WI38 (cell line): ENCODE data around the gene NOSTRIN.
"Not testable (repeated sequence)": the region's sequence is repeated elsewhere in the genome, so short reads cannot be mapped to it uniquely, and the experiment has no call there.

ENCODE experiments used
- H3K4me3 ChIP-seq: 2 replicates; pipeline ENCODE4 v1.5.1; 2011; ENCODE audit warnings: low read depth, mild to moderate bottlenecking, control low read depth, low read length
- TF ChIP-seq, protein P1 (sequence below): IDR thresholded peaks from 2 replicates; pipeline ENCODE4 v1.5.1; 2012; ENCODE audit warnings: low read depth, mild to moderate bottlenecking, control low read depth, low read length

Gene NOSTRIN

DNA sequence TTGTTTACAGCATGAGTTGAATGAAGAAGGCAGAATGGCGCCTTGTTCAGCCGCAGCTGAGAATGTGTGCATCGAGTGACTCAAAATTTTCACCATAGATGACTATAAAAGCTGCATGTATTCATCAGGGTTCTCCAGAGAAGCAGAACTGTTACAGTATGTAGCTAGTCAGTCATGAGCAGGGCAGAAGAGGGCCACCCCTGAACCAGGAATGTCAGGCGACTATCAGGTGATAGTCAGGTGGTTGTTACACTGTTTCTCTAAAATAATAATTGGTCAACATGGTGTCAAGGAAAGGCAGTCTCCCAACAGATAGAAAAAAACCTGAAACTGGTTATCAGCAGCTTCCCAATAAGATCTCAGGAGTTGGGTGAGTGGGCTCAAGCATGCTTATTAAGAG is 20.2 kb upstream of the NOSTRIN start:
- no peak overlapping the region for H3K4me3 ChIP-seq
- TF ChIP-seq, protein P1, sequence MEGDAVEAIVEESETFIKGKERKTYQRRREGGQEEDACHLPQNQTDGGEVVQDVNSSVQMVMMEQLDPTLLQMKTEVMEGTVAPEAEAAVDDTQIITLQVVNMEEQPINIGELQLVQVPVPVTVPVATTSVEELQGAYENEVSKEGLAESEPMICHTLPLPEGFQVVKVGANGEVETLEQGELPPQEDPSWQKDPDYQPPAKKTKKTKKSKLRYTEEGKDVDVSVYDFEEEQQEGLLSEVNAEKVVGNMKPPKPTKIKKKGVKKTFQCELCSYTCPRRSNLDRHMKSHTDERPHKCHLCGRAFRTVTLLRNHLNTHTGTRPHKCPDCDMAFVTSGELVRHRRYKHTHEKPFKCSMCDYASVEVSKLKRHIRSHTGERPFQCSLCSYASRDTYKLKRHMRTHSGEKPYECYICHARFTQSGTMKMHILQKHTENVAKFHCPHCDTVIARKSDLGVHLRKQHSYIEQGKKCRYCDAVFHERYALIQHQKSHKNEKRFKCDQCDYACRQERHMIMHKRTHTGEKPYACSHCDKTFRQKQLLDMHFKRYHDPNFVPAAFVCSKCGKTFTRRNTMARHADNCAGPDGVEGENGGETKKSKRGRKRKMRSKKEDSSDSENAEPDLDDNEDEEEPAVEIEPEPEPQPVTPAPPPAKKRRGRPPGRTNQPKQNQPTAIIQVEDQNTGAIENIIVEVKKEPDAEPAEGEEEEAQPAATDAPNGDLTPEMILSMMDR: no peak

DNA sequence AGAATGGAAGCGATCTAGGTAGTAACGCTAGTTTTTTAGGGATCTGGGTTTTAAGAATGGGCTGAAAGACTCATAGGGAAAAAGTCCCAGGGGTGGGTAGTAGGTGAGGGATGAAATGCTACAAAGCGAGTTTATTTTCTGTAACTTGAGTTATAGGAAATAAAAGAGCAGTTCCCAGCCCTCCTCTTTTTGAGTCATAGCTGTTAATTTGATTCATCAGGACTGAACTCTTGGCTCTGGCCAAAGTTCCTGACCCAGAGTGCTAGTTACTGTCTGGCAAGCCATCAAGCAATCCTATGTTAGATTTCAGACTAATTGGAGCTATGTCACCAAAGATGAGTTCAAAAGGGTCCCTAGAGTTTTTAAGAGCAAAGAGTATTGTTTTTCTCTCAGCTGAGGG is 17.4 kb upstream of the NOSTRIN start:
- no peak overlapping the region for H3K4me3 ChIP-seq
- TF ChIP-seq, protein P1: no peak

DNA sequence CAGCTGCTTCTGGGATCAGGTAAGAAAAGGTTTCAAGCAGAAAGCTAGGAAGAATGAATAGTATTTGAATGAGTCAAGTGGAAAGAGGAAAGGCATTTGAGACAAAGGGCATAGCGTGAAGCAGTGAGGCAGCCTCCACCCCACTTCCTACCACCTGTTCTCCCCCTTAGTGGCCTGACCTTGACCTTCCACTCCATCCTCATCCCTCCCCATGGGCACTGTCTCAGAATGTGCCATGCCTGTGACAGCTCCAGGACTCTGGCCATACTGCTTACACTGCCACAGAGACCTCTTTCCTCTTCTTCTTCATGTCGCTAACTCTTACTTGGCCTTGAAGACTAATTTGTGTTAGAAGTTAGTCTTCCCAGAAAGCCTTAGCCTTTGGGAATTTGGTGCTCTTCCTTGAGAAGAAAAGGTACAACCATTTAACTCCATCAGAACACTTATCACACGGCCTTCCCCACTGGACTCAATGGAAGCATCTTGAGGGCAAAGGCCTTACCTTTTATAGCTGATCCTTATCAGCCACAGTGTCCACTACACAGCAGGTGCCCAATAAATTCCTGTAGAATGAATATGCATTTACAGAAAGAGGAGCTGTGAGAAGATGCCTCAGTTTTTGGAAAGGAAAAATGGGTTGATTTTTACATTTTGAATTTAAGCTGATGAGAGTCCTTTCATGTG is 15.2 kb upstream of the NOSTRIN start:
- TF ChIP-seq, protein P1: no peak
- no peak overlapping the region for H3K4me3 ChIP-seq

DNA sequence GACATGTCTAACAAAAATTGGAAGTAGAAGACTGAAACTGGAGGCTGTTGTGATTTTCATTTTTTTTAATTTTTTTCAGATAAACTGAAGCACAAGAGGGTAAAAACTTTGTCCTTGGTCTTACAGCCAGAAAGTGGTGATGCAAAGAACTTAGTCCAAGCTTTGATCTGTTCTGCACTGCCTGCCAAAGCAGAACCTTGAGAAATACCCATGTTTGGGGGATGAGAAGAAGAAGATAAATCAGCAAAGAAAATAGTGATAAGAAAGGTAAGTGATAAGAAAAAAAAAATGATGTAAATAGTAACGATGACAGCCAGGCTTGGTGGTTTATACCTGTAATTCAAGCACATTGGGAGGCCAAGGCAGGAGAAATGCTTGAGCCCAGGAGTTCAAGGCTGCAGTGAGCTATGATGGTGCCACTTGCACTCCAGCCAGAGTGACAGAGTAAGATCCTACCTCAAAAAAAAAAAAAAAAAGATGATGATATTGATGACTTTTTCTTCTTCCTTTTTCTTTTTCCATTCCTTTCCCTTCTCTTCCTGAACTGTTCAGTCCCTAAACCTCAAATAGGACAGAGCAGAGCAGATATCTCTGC is 14.6 kb upstream of the NOSTRIN start:
- no peak overlapping the region for H3K4me3 ChIP-seq
- TF ChIP-seq, protein P1: no peak

DNA sequence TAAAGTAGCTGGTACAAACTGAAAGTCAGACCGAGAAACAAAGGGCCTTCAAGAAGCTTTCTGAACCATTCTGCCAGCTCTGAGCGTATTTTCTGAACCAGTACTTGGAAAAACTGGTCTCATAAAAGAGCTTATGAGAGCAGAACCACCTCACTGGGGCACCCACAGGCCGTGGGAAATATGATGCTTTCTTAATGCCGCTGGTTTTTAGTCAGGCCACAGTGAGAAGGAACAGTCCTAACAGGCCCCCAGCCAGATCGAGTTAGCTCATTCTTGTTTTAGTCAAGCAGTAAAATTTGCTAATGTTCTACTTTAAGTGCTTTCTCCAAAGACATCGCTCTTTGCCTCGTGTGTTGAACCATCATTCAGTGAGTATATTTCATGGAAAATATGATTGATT is 12.7 kb upstream of the NOSTRIN start:
- no peak overlapping the region for H3K4me3 ChIP-seq
- TF ChIP-seq, protein P1: no peak

DNA sequence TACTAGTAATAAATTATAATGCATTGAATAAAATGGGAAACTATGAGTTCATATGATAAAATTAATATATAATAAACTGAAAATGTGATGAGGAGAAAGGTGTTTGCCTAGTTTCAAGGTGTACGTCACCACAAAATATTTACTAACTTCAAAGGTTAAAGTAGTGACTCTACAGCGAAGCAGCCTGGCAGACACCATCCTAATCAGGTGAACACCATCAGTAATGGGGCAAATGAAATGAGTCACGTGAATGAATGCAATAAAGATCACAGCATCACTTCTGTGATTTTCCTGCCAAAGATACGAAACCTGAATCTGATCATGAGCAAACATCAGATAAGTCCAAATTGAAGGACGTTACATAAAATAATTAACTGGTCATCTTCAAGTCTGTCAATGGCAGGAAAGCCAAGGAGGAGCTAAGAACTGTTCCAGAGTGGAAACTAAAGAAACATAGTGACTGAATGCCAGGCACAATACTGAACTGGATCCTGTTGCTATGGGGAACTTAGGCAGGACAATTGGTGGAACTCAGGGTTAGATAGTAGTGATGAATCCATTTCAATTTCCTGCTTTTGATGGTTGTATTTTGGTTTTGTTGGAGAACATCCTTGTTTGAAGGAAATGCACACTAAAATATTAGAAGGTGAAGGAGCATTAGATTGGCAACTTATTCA is 12.1 kb upstream of the NOSTRIN start:
- TF ChIP-seq, protein P1: no peak
- no peak overlapping the region for H3K4me3 ChIP-seq

DNA sequence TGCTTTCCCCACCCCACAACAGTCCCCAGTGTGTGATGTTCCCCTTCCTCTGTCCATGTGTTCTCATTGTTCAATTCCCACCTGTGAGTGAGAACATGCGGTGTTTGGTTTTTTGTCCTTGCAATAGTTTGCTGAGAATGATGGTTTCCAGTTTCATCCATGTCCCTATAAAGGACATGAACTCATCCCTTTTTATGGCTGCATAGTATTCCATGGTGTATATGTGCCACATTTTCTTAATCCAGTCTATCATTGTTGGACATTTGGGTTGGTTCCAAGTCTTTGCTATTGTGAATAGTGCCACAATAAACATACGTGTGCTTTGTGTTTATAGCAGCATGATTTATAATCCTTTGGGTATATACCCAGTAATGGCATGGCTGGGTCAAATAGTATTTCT is 11.3 kb upstream of the NOSTRIN start:
- not testable (repeated sequence) for H3K4me3 ChIP-seq
